Activated CD4-positive, alpha-beta T cell treated with anti-CD3 and anti-CD28 coated beads, Interleukin-2, amount 50 U/mL, for 16 hours (primary cell): ENCODE measurements around the gene ADAMTS17.

ENCODE experiments used
- DNase-seq: peaks from one replicate; pipeline ENCODE4 v3.0.0-alpha.2; 2020

ADAMTS17 gene

DNA sequence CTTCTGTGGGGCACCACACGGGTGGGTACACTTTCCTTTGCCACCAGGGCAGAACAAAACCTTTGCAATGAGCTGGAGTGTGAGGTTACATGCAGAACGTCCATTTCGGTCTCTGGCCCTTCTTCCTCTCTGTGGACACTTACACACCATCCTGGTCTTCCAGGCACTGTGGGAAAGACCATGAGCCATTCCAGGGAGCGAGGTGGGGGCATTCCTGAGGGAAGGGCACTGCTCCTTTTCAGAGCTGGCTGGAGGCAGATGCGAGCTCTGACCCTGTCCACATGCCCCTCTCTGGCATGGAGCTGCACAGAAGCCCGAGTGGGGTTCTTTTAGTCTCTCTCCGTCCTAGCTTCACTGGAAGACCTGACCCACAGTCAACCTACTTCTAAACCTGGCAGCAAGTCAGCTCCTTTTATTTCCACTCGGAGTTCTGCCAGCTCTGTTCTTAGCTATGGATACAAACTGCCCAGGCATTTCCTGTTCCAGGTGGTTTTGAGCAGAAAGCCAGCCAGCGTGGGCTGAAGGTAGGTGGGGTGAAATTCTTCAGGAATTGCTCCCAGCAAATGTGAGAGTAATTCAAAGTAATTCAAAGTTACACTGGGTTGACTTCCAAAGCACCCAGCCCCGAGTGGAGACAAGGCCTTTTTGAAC lies 281.4 kb downstream of the ADAMTS17 start:
- DNase-seq: no peak

DNA sequence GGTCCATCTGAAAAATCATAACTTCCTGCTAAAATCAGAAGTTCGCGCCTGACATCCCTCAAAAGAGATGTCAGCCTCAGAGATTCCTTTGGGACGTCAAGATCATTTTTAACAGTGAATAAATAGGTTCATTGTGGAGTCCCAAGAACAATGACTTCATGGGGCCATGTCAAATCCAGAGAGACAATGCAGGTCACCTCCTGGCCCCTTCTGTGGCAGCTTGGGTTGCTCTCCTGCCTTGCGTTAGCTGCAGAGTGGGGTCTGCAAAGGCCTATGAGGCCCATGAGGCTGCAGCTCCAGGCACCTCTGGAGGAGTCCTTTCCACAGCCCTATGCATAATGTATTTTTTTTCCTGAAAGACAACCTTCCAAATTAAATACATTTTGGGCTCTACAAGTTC lies 282.3 kb downstream of the ADAMTS17 start:
- no peak for DNase-seq

DNA sequence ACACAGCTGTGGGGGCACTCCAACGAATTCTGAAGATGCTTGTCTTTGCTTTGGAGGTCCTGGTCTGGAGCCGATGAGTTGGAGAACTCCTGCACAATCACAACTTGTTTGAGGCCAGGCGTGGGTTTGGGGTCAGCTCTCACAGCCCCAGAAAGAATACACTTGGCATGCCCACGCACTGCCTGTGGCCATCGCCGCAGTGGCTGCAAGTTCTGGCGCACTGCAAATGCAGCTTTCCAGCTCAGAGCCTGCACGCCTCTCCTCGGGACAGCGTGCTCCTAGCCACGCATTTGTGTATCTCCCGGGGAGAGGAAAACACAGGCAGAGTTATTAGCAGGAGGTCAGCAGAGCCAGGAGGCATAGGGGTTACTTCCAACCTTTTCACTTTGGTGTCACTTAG lies 282.7 kb downstream of the ADAMTS17 start:
- DNase-seq: no peak

DNA sequence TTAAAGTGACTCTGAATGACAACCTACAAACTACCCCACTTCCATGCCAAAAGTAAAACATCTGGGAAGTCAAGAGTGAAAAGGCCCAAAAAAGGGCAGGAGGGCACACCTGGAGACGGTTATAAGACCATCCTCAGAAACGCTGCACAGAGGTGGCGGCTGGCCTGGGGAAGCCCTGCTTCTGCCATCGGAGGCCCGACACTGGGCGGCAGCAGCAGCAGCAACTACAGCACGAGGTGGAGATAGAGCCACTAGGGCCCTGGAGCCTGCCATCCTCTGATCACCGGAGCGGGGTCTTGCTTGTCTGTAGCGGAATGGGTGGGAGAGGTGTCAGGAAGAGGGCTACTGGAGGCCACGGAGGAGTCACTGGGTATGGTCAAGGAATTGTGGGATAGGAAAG lies 283.3 kb downstream of the ADAMTS17 start:
- DNase-seq: no peak

DNA sequence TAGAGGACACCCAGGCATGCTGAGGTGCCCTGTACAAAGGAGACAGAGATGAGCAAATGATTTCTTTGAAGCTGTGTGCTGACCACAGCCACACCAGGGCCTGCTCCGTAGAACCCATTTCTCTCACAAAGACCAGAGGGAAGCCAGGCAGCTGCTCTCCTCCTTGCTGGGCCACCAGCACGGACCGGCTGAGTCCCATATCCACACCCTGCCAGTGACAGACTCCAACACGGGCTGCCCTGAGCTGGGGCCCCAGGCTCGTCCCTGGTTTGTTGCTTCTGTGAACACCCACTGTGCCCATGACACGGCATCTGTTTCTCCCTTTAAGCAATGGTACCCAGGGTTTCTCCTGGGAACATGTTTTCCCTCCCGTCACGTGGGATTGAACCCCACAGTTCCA lies 284.5 kb downstream of the ADAMTS17 start:
- no peak for DNase-seq

DNA sequence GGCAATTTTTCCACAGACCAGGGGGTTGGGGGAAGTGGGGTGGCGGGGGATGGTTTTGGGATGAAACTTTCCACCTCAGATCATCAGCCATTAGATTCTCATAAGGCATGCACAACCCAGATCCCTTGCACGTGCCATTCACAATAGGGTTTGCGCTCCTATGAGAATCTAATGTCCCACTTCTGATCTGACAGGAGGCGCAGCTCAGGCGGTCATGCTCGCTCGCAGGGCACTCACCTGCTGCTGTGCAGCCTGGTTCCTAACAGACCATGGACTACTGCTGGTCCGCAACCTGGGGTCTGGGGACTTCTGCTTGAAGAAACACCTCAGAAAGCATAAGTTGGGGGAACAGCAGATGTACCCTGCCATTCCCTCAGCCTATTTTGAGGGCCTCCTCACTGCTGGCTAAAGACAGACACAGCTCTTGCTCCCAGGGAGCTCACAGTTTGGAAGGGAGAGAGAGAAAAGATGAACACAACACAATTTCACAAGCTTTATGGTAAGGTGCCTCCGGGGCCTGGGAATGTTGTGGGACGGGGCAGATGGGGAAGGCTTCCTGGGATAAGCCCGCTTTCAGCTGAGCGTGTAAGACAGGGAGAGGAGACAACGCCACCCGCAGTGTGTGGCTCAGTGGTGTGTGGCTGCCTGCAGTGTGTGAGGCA lies 285.2 kb downstream of the ADAMTS17 start:
- DNase-seq: no peak

DNA sequence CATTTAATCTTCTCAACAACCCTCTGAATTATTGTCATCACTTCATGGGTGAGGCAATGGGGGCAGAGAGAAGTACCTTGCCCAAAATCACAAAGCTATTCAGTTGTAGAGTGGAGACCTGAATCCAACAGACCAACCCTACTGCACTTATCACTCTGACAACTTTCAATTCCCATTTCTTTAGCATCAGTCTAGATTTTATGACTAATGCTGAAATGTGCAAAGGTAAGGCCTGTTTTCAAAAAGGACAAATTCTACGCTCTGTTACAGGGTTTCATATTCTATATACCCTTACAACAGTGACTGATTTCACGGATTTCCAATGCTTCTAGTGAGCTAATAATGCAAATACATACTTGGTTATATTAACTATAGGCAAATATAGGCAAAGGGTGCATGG lies 286.0 kb downstream of the ADAMTS17 start:
- DNase-seq: no peak

DNA sequence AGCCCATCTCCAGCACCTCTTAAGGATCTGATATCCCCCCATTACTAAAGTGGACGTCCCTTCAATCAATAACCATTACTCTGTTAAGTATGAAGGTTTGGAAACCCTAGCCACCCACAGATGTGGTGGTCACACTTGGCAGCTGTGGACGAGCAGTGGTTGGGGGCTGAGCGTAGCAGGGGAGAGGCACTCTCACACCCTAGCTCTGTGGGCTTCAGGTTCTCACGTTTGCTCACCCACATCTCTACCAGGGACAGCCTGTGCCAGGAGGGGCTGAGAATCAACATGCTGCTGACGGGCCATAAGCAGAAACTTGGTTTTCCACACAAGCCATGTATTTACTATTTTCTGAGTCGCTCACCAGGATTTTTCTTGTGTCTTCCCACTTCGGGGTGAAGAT lies 287.2 kb downstream of the ADAMTS17 start:
- DNase-seq: no peak

DNA sequence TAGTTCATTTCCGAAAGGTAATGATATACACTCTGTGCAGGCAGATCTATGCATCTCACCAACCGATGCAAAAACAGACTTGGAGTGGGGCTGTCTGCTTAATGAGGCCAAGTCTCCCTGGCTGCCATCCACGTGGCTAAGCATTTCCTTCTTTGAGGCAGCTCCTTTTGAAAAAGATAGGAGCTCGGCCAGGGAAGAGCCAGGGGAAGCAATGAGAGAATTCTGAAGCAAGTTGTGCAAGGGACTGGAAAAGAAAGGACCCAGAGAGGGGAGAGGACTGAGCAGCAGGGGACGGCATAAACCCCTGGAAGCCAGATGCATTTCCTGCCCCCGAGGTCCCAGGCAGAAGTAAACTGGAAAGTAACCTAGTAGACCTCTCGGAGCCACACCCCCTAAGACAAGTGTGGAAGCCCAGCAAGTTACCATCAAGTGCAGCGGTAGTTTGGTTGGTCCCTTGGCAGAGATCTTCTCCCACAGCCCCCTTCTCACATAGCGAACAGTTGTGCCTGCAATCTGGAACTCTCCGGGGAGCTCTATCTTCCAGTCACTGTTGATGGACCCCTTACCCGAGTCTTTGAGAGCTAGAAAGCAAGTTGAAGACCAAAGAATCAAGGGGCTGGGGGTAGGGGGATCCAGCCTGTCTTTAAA lies 288.2 kb downstream of the ADAMTS17 start:
- DNase-seq: no peak

DNA sequence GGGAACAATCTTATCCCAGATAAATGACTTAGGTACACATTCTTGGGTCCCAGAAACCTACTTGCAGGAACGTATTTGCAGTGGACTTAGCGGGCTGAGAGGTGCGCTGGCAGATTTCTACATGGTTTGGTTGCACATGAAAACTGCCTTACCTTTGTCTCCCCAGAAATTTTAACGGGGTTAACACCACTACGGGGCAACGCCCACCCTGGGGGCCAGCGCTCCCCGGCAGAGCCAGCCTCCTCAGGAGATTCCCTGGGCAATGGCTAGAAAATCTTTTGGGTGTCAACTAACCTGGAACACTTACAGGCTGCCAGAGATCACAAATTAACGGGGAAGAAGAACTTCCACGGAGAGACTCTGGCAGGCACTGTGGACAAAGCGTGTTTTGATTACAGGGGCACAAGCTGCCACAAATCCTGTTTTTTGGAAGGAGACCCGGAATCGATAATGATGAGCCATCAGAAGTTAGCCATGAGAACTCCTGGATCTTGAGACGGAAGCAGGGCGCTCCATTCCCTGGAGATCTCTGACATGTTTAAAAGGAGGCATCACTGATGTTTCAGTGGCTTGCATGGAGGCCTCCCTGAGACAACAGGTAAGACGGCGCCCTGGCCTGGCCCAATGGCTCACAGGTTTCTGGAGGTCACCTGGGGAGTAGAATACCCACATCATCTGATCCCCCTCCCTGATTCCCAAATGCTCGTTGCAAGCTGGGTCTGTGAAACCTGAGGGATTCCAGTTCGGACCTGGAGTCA lies 288.9 kb downstream of the ADAMTS17 start:
- no peak for DNase-seq

DNA sequence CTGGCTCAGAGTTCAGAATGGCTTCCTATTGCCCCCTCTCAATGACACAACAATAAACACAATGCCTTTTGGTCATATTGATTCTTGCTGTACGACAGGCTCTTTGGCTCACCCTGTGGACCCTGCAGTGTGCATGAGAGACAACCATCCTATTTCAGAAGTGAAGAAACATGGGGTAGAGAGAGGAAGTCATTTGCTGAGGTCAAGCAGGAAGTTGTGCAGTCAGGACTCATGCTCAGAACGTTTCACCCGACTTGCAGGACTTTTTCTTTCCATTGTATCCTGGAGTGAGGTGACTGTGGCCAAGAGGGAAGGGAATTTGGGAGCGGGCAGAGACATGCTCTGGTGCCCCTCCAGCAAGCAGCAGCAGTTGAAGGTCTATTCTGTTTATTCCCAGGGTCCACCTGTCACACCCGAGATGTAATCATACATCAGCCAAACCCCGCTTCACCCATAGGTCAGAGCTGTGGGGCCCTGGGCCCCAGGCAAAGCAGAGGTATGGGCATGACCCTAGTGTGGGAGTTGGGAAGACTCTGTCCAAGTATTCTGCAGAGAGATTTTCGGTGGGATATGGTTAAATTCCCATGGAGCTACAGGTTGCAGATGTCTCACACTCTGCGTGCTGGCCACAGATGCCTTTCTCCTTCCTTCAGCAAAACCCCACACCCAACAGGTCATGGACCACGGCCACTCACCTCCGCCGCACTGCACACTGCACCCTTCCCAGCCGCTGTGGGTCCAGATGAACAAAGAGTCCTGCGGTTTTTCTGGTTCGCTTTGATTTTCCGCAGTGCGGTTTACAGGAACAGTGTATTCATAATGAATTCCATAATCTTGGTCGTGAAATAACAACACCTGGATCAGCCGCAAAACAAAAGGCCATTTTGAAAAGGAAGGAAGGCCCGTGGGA lies 290.6 kb downstream of the ADAMTS17 start:
- no peak for DNase-seq

DNA sequence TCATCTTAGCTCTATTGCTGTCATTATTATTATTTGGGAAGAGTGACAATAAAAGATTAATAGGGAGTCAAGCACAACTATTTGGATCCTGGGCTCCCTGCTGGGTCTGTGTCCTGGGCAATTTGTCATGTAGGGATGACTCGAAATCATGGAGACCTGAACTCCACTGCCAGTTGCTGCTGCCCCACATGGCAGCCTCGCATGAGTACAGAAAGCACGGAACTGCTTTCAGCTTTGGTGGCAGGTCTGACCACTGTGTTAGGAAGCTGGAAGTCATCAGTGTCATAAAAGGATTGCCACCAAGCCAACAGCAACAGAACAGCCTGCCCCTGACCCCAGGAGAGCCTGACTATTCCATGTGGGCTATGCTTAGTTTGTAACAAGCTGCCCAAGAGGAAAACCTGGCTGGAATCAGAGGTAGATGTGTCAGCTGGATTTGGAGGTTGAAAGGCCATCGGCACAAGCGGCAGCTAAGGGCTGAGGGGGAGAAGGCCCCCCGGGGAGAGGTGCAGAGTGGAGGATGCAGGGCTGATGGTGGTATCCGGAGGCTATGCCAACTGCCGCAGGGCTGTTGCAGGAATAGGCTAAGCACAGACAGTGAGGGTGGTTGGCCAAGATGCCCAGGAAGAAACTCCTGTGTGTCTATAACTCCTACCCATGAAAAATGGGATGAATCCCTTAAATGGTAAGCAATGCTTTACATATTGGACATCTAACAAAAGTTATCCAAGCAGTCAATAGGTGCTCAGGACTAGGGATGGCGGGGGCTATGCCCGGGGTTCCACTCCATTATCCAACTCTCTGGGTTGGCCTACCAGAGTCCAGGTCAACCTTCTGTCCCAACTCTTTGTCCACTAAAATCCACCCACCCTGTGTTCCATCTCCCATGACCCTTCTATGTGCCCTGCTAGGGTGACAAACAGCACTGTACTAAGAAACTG lies 291.6 kb downstream of the ADAMTS17 start:
- no peak for DNase-seq

DNA sequence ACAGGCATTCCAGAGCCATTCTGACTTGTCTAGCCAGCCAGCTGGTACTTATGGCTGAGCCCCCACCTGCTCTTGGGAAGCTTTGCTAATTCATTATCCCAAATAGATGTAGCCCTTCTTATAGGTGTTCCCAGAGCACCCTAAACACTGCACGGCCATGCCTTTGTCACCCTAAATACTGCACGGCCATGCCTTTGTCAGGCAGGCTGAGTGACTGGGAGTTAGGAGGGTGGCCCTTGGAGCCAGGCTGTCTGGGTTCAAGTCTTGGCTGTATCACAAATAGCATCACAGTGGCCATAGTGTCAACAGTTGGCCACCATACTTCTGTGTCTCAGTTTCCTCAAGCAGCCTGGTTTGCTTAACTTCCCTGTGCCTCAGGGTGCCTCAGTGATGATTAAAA lies 292.3 kb downstream of the ADAMTS17 start:
- no peak for DNase-seq

DNA sequence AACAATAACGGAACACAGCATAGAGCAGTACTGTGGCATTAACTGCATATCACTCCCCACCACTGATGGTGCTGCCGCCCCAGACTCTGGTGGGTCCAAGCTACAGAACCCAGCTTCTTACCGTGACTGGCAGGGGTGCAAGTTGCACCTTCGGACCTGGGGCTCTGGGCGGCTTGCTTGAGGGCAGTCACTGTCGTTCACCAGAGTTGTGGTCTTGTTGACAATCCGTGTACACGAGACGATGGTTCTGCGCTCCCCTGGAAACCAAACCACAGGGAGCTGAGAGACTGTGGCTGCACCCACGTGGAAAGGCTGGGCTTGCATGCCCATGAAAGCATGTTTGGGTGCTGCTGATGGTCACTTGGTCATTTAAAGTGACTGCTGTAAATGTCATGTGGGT lies 293.0 kb downstream of the ADAMTS17 start:
- DNase-seq: no peak

DNA sequence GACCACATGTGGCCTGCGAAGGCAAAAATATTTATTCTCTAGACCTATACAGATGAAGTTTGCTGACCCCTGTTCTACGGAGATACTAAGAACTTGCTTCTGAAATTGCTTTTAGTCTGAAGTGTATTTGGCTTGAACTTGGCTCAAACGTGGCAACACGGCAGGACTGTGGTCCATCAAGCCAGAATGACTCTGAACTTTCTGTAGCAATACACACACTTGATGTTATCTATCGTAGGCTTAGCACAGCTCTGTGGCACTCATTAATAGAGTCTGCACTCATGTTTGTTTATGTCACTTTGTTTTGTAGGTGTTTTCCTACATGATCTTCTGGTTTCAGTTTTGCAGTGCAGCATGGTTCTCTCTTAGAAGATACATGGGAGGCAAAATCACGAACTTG lies 298.1 kb downstream of the ADAMTS17 start:
- no peak for DNase-seq

DNA sequence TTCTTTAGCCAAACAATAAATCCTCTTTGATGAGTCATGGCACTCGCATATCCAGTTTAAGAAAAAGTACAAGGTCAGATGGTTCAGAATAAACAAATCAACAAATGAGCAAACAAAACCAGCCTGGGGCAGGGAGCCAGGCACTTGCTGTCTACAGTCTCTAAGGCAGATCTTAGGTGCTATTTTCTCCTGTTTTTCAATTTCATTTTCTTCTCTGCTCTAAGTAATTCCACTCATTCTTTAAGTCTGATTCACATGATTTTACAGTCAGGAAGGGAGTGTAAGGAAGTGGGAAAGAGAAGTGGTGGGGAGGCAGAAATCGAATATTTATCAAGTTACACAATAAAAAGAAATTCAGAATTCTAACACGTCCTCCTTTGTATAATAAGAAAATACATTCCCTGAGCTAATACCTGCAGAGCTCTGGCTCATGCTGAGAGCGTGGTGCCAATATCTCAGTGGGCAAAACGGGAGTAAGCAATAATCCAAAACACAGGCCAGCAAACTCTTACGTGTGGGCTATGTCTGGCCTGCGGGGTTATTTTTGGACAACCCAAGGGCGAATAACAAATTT lies 298.6 kb downstream of the ADAMTS17 start:
- no peak for DNase-seq

DNA sequence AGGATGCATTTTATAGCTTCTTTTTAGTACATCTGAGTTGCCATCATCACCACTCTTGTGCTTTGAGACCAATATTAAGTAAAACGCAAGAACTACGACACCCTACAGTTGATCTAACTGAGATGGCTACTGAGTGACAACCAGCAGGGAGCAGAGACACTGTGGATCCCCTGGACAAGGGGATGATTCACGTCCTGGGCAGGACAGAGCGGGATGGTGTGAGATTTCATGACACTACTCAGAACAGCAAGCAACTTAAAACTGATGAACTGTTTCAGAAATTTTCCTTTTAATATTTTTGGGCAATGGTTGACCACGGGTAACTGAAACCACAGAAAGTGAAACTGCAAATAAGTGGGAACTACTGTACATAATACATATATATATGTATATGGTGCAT lies 299.2 kb downstream of the ADAMTS17 start:
- no peak for DNase-seq

DNA sequence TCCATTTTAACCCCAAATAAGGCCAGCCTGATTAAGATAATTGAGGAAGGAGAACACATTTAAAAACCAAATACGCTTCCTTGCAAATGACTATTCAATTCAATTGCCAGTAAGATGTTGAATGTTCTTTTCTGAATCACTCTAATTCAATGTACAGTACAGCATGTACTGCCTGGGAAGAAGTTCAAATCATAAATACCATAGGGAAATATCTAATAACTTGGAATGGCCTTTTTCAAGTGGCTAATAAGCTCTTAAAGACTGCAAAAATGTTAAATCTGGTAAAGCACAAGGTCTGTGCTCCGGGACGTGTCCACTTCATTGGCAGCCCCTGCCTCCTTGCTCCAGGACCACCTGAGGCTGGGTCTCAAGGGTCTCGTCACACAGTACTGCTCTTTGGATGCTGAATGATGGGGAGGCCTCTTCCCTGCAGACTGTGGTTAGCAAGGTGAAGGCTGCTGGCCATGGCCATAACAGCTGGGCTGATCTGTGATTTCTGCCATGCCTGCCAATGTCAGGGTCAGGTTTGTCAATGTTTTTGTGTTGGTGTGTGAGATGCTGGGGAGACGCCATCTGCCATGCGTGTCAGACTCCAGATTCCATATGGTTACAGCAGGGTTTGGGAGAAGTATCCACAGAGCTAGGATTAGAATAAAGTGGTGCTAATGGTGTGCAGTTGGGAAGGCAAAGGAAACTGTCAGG lies 300.5 kb downstream of the ADAMTS17 start:
- no peak for DNase-seq

DNA sequence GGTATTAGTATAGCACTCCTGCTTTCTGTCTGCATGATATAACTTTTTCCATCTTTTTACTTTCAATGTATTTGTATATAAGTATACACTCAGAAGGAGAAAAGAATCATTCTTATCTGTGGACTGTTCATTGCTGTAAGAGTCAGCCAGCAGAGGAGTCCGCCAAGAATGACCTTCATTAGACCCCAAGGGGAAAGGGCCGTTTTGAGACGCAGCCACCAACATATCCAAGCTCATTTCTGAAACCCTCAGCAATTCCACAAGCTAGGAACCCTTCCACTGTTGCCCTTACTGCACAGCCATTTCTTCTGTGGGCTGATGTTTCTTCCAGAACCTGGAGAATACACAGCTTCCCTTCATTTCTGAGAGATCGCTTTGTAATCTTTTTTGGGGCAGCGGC lies 301.8 kb downstream of the ADAMTS17 start:
- DNase-seq: no peak

DNA sequence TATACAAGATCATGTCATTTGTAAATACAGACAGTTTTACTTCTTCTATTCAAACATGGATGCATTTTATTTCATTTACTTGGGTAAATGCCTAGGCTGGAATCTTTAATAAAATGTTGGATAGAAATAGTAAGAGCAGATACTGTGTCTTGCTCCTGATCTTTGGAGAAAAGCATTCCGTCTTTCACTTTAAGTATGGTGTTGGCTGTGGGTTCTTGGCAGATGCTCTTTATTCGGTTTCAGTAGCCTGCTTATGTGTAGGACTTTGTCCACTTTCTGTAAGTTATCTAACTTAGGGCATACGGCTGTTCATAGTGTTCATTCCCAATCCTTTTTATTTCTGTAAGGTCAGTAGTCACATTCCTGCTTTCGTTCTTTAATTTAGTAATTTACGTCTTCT lies 303.0 kb downstream of the ADAMTS17 start:
- no peak for DNase-seq

DNA sequence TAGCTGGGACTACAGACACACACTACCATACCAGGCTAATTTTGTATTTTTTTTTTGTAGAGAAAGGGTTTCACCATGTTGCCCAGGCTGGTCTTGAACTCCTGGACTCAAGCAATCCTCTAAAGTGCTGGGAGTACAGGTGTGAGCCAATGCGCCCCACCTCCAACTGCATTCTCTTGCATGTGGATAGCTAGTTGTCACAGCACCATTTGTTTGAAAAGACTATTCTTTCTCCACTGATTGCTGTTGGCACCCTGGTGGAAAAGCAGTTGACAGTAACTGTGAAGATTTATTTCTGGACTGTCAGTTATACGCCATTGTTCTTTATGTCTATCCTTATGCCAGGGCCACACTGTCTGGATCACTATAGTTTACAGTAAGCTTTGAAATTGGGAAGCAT lies 303.9 kb downstream of the ADAMTS17 start:
- no peak for DNase-seq
